ENCODE measurements around the gene CRB1. TPM values are rescaled to one million over a fixed set of nuclear protein-coding genes. Genes with fewer than 3 reads are reported as not detected.

Gene CRB1
- total and polyA plus RNA-seq, 2 of the 8 experiments (the other 6 are each of a cell fraction or from before 2014, with no cell fraction given), result 0.03 TPM; not detected in 1

DNA sequence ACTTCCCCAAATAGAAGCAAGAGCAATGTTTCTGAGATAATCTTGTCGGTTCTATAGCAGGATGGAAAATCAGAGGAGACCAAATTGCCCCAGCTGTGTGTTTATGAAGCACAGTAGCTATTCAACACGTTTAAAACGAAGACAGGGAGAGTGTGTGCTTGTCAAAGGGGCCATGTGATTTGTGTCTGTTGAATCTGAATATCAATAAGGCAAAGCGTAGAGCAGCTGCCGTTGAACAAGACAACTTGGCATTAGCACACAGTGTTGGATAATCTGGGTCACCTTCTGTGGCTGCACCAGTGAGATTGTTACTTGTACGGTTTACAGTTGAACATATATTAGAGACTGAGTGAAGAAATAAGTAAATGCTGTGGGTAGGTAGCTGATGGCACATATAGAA lies 1.0 kb downstream of the CRB1 start:
- Histone ChIP-seq H2BK12ac (ENCODE audit: low read depth, low read length) (no peak overlapping the region), H2BK5ac (ENCODE audit: low read depth, low read length) (no peak overlapping the region), H3K14ac (ENCODE audit: insufficient read length) (no peak overlapping the region), H4K8ac (ENCODE audit: extremely low read depth, insufficient read depth, low read length) (no peak overlapping the region), H3K27ac (ENCODE audit: low read depth, low read length) (no peak overlapping the region), H3K4ac (replicated peaks; ENCODE audit: insufficient read length, low read depth, low read length) (no peak overlapping the region), H3K9ac (replicated peaks in 1 of 4; ENCODE audit: extremely low read depth in 1 of 4, low read depth in 3 of 4, low read length in 3 of 4) (no peak overlapping the region), H3K79me2 (ENCODE audit: control insufficient read depth in 1 of 2, insufficient read depth in 2 of 2, low read length in 2 of 2) (no peaks in the 10 kb centered on the region), H3K23me2 (ENCODE audit: low read depth, low read length) (no peaks in the 10 kb centered on the region), H3K79me1 (ENCODE audit: low read depth, low read length) (no peaks in the 10 kb centered on the region), H3K4me2 (ENCODE audit: insufficient read depth in 1 of 2, low read depth in 2 of 2, low read length in 2 of 2) (no peak overlapping the region), H2BK120ac (replicated peaks; ENCODE audit: low read depth, low read length) (no peak overlapping the region), H2BK15ac (ENCODE audit: low read length) (no peak overlapping the region), H4K91ac (replicated peaks; ENCODE audit: insufficient read length, low read length) (no peak overlapping the region), H3K36me3 (ENCODE audit: control insufficient read depth in 2 of 4, insufficient read depth in 4 of 4, low read length in 3 of 4) (no peaks in the 10 kb centered on the region), H3K4me1 (replicated peaks in 1 of 4; ENCODE audit: control insufficient read depth in 3 of 4, insufficient read depth in 4 of 4, low read length in 3 of 4) (no peaks in the 10 kb centered on the region), H2AK5ac (ENCODE audit: low read depth, low read length) (no peak overlapping the region), H4K5ac (ENCODE audit: insufficient read length, low read depth, low read length) (no peak overlapping the region), H3K4me3 (ENCODE audit: extremely low read depth in 1 of 4, insufficient read depth in 2 of 4, low read depth in 3 of 4, low read length in 4 of 4) (no peak overlapping the region), H3K23ac (ENCODE audit: insufficient read length) (no peak overlapping the region), H3K9me3 (ENCODE audit: insufficient read depth in 2 of 2, low read depth in 1 of 2, low read length in 1 of 2) (no peaks in the 10 kb centered on the region), H4K20me1 (replicated peaks in 1 of 2; ENCODE audit: control insufficient read depth in 1 of 2, insufficient read depth in 2 of 2, low read length in 2 of 2) (no peaks in the 10 kb centered on the region), H3K18ac (ENCODE audit: extremely low read depth, low read length) (no peak overlapping the region), H3K27me3 (replicated peaks in 1 of 4; ENCODE audit: control insufficient read depth in 3 of 4, extremely low read depth in 1 of 4, insufficient read depth in 3 of 4, low read length in 3 of 4) (no peaks in the 10 kb centered on the region), H3K56ac (replicated peaks; ENCODE audit: insufficient read length, low read depth, low read length) (no peak overlapping the region), H2AFZ (ENCODE audit: low read length) (peak overlapping the region; percentile 88; the same call in 1 of the 2 replicates), H2BK20ac (ENCODE audit: low read length) (no peak overlapping the region)
- ChIA-PET POLR2A (ENCODE audit: partially characterized antibody) (no interaction called here), CTCF (ENCODE audit: partially characterized antibody) (no interaction called here)
- DNase-seq (ENCODE audit: low read depth in 1 of 2, low spot score in 2 of 2) (no peak), FAIRE-seq (no peak)
- 72% methylated on average over 6 of the region's 6 CpGs; no CpG with 5 or more reads in 1 of the 2 experiments for WGBS, 2 experiments (ENCODE audit: extremely low coverage in 1 of 2, insufficient coverage in 1 of 2, insufficient read length in 1 of 2, insufficient replicate concordance in 2 of 2, low coverage in 1 of 2, low lambda C conversion rate in 2 of 2, missing lambda C conversion rate in 1 of 2)
- TF ChIP-seq SIRT6 (IDR thresholded peaks at IDR 0.05; ENCODE audit: low read length), result no peak
- no peak for TF ChIP-seq PHF8 (conservative IDR thresholded peaks at IDR 0.05; ENCODE audit: low read depth, low read length)
- no peak for TF ChIP-seq SUZ12 (IDR thresholded peaks at IDR 0.05; ENCODE audit: low read length)
- no peak for TF ChIP-seq YY1 (IDR thresholded peaks at IDR 0.05; ENCODE audit: low read depth, low read length)
- TF ChIP-seq KDM5A (IDR thresholded peaks at IDR 0.05; ENCODE audit: low read length), result no peak
- no peak for TF ChIP-seq JUN (IDR thresholded peaks at IDR 0.05; ENCODE audit: low read depth, low read length)
- TF ChIP-seq CEBPB (IDR thresholded peaks at IDR 0.05; ENCODE audit: low read depth, low read length), result no peak
- no peak for TF ChIP-seq SP4 (IDR thresholded peaks at IDR 0.05; ENCODE audit: low read length)
- TF ChIP-seq FOSL1 (IDR thresholded peaks at IDR 0.05; ENCODE audit: insufficient read depth, low read depth, low read length), result no peak
- no peak for TF ChIP-seq SIN3A (conservative IDR thresholded peaks at IDR 0.05 in 1 of 2, IDR thresholded peaks at IDR 0.05 in 1 of 2; ENCODE audit: low read depth in 1 of 2, low read length in 2 of 2)
- TF ChIP-seq SP1 (IDR thresholded peaks at IDR 0.05; ENCODE audit: low read depth, low read length), result no peak
- TF ChIP-seq SP2 (IDR thresholded peaks at IDR 0.05; ENCODE audit: low read length), result no peak
- TF ChIP-seq NANOG (IDR thresholded peaks at IDR 0.05; ENCODE audit: insufficient read depth, low read depth, low read length, poor library complexity, severe bottlenecking), result no peak
- TF ChIP-seq CHD1 (IDR thresholded peaks at IDR 0.05; ENCODE audit: low read depth, low read length), result no peak
